Right forelimb (tissue), 1 donor: ENCODE results near the gene AEBP2.
"Not testable (repeated sequence)": the region's sequence is repeated elsewhere in the genome, so short reads cannot be mapped to it uniquely, and the experiment has no call there.

Experiments used
- DNase-seq: peaks from one replicate; pipeline ENCODE4 v3.0.0-alpha.2; 2018

The AEBP2 gene

GRCh38 chr12:19421503-19422282, 17.6 kb upstream of the AEBP2 start:
- no peak for DNase-seq

GRCh38 chr12:19423166-19423930, 15.9 kb upstream of the AEBP2 start:
- DNase-seq = no peak

GRCh38 chr12:19428246-19428645, 11.0 kb upstream of the AEBP2 start:
- DNase-seq = no peak

GRCh38 chr12:19429491-19429890, 9.8 kb upstream of the AEBP2 start:
- not testable (repeated sequence) for DNase-seq

GRCh38 chr12:19430988-19431387, 8.3 kb upstream of the AEBP2 start:
- DNase-seq = no peak

GRCh38 chr12:19431407-19432308, 7.6 kb upstream of the AEBP2 start:
- peak; percentile 52 for DNase-seq

GRCh38 chr12:19432309-19433170, 6.8 kb upstream of the AEBP2 start:
- DNase-seq = no peak

GRCh38 chr12:19434538-19434937, 4.8 kb upstream of the AEBP2 start:
- DNase-seq = no peak

- no peak for DNase-seq
Observed at GRCh38 chr12:19435831-19436497, 3.3 kb upstream of the AEBP2 start.

GRCh38 chr12:19436931-19437330, 2.4 kb upstream of the AEBP2 start:
- no peak for DNase-seq

GRCh38 chr12:19437996-19438395, 1.3 kb upstream of the AEBP2 start:
- no peak for DNase-seq

GRCh38 chr12:19440019-19440858, 947 bp downstream of the AEBP2 start:
- peak; percentile 87 for DNase-seq

- DNase-seq = no peak
Observed at GRCh38 chr12:19440916-19441315, 1.6 kb downstream of the AEBP2 start.

- DNase-seq = no peak
Observed at GRCh38 chr12:19443585-19443984, 4.3 kb downstream of the AEBP2 start.

GRCh38 chr12:19444097-19444496, 4.8 kb downstream of the AEBP2 start:
- DNase-seq = no peak

- DNase-seq = no peak
Observed at GRCh38 chr12:19447386-19447785, 8.1 kb downstream of the AEBP2 start.

GRCh38 chr12:19449814-19450213, 10.5 kb downstream of the AEBP2 start:
- no peak for DNase-seq

GRCh38 chr12:19450362-19450761, 11.1 kb downstream of the AEBP2 start:
- DNase-seq = no peak

GRCh38 chr12:19451196-19451595, 11.9 kb downstream of the AEBP2 start:
- DNase-seq = no peak

- DNase-seq = no peak
Observed at GRCh38 chr12:19453961-19454360, 14.7 kb downstream of the AEBP2 start.

GRCh38 chr12:19454837-19455236, 15.5 kb downstream of the AEBP2 start:
- no peak for DNase-seq
